H9 (cell line): ENCODE results near the gene EIF4E1B. TPM values are rescaled to one million over a fixed set of nuclear protein-coding genes. Genes with fewer than 3 reads are reported as not detected.

Experiments
- DNase-seq: peaks from one replicate; pipeline ENCODE4 v3.0.0-alpha.2; 2017
- H2AFZ ChIP-seq: one replicate; pipeline ENCODE4 v1.6.1; 2013; ENCODE audit warnings: mild to moderate bottlenecking, low read length, control low read depth, moderate library complexity
- H2AK5ac ChIP-seq: 2 replicates; pipeline ENCODE4 v1.6.1; 2013; ENCODE audit warnings: low read length, control low read depth, mixed read lengths; ENCODE audit not compliant: insufficient read length
- H2BK120ac ChIP-seq: one replicate; pipeline ENCODE4 v1.6.1; 2013; ENCODE audit warnings: low read depth, mild to moderate bottlenecking, low read length, control low read depth, inconsistent platforms; ENCODE audit not compliant: poor library complexity, severe bottlenecking
- H2BK12ac ChIP-seq: 2 replicates; pipeline ENCODE4 v1.6.1; 2013; ENCODE audit warnings: low read length, control low read depth, mixed read lengths, low read depth; ENCODE audit not compliant: insufficient read length
- H2BK15ac ChIP-seq: 2 replicates; pipeline ENCODE4 v1.6.1; 2013; ENCODE audit warnings: low read depth, low read length, control low read depth
- H2BK20ac ChIP-seq: one replicate; pipeline ENCODE4 v1.6.1; 2013; ENCODE audit warnings: low read depth, mild to moderate bottlenecking, low read length, control low read depth, inconsistent platforms; ENCODE audit not compliant: poor library complexity, severe bottlenecking
- H2BK5ac ChIP-seq: 2 replicates; pipeline ENCODE4 v1.6.1; 2013; ENCODE audit warnings: low read length, control low read depth, mixed read lengths; ENCODE audit not compliant: insufficient read length
- H3K14ac ChIP-seq: 2 replicates; pipeline ENCODE4 v1.6.1; 2013; ENCODE audit warnings: low read length, control low read depth; ENCODE audit not compliant: insufficient read depth
- H3K18ac ChIP-seq: 2 replicates; pipeline ENCODE4 v1.6.1; 2013; ENCODE audit warnings: low read depth, mild to moderate bottlenecking, mixed read lengths, low read length, control low read depth; ENCODE audit not compliant: insufficient read length
- H3K23ac ChIP-seq: 2 replicates; pipeline ENCODE4 v1.6.1; 2013; ENCODE audit warnings: low read length, control low read depth, mixed read lengths, low read depth; ENCODE audit not compliant: insufficient read length
- H3K23me2 ChIP-seq: 2 replicates; pipeline ENCODE4 v1.6.1; 2013; ENCODE audit warnings: low read depth, mild to moderate bottlenecking, mixed read lengths, low read length, control low read depth; ENCODE audit not compliant: insufficient read length, poor library complexity, severe bottlenecking
- H3K27ac ChIP-seq: 2 replicates; pipeline ENCODE4 v1.5.1; 2013; ENCODE audit warnings: low read length, control low read depth, mixed read lengths, low read depth; ENCODE audit not compliant: insufficient read length
- H3K27me3 ChIP-seq: 2 replicates; pipeline ENCODE4 v1.6.1; 2013; ENCODE audit warnings: low read length, control low read depth, inconsistent platforms; ENCODE audit not compliant: insufficient read depth
- H3K4ac ChIP-seq: 2 replicates; pipeline ENCODE4 v1.6.1; 2013; ENCODE audit warnings: low read depth, mild to moderate bottlenecking, control low read depth, inconsistent platforms, low read length, moderate library complexity
- H3K4me1 ChIP-seq: 2 replicates; pipeline ENCODE4 v1.6.1; 2013; ENCODE audit warnings: low read length, control low read depth, inconsistent platforms; ENCODE audit not compliant: insufficient read depth
- H3K4me2 ChIP-seq: 2 replicates; pipeline ENCODE4 v1.6.1; 2013; ENCODE audit warnings: low read length, control low read depth, mixed read lengths; ENCODE audit not compliant: insufficient read length, insufficient read depth
- H3K56ac ChIP-seq: 2 replicates; pipeline ENCODE4 v1.6.1; 2013; ENCODE audit warnings: low read depth, mild to moderate bottlenecking, mixed read lengths, low read length, control low read depth; ENCODE audit not compliant: insufficient read length
- H3K79me1 ChIP-seq: 2 replicates; pipeline ENCODE4 v1.6.1; 2013; ENCODE audit warnings: low read depth, mild to moderate bottlenecking, moderate library complexity, low read length, control low read depth, inconsistent platforms; ENCODE audit not compliant: insufficient read depth, poor library complexity, severe bottlenecking
- H3K79me2 ChIP-seq: 2 replicates; pipeline ENCODE4 v1.6.1; 2013; ENCODE audit warnings: low read length, control low read depth, inconsistent platforms; ENCODE audit not compliant: insufficient read depth
- H3K9ac ChIP-seq: 2 replicates; pipeline ENCODE4 v1.6.1; 2013; ENCODE audit warnings: low read length, control low read depth, mixed read lengths; ENCODE audit not compliant: insufficient read length; ENCODE audit errors: extremely low read depth
- H3K9me3 ChIP-seq: one replicate; pipeline ENCODE4 v1.6.1; 2013; ENCODE audit warnings: low read depth, low read length, inconsistent platforms; ENCODE audit not compliant: control insufficient read depth
- H3T11ph ChIP-seq: one replicate; pipeline ENCODE4 v1.6.1; 2013; ENCODE audit warnings: mild to moderate bottlenecking, low read length, control low read depth, inconsistent platforms
- H4K20me1 ChIP-seq: one replicate; pipeline ENCODE4 v1.6.1; 2013; ENCODE audit not compliant: control insufficient read depth, insufficient read length, insufficient read depth
- H4K5ac ChIP-seq: 2 replicates; pipeline ENCODE4 v1.6.1; 2013; ENCODE audit warnings: low read depth, mild to moderate bottlenecking, mixed read lengths, low read length, control low read depth; ENCODE audit not compliant: insufficient read length
- H4K8ac ChIP-seq: replicated peaks from 2 replicates; pipeline ENCODE4 v1.6.1; 2013; ENCODE audit warnings: low read length, control low read depth, mixed read lengths, low read depth; ENCODE audit not compliant: insufficient read length
- H4K91ac ChIP-seq: 2 replicates; pipeline ENCODE4 v1.6.1; 2013; ENCODE audit warnings: low read depth, mild to moderate bottlenecking, moderate library complexity, mixed read lengths, low read length, control low read depth; ENCODE audit not compliant: insufficient read length
- H3K27ac Mint-ChIP-seq, 3 experiments: 2 replicates in 2 of 3; 3 replicates in 1 of 3; pipeline ENCODE4 v1.8.0; 2020 to 2021; ENCODE audit warnings: mixed read lengths in 3 of 3, mild to moderate bottlenecking in 1 of 3, moderate library complexity in 1 of 3
- H3K27me3 Mint-ChIP-seq: 2 replicates; pipeline ENCODE4 v1.8.0; 2021; ENCODE audit warnings: low read depth, mild to moderate bottlenecking, moderate library complexity, mixed read lengths
- H3K36me3 Mint-ChIP-seq, 3 experiments: 2 replicates in 2 of 3; 3 replicates in 1 of 3; pipeline ENCODE4 v1.8.0; 2020 to 2021; ENCODE audit warnings: low read depth in 3 of 3, mixed read lengths in 3 of 3; ENCODE audit not compliant: insufficient read depth in 1 of 3
- H3K4me1 Mint-ChIP-seq, 2 experiments: 2 replicates each; pipeline ENCODE4 v1.8.0; 2020; ENCODE audit warnings: mixed read lengths in 2 of 2
- H3K4me3 Mint-ChIP-seq, 2 experiments: 2 replicates in 1 of 2; 3 replicates in 1 of 2; pipeline ENCODE4 v1.8.0; 2020 to 2021; ENCODE audit warnings: mild to moderate bottlenecking in 2 of 2, mixed read lengths in 2 of 2, moderate library complexity in 1 of 2
- H3K9me3 Mint-ChIP-seq, 2 experiments: 2 replicates in 1 of 2; 3 replicates in 1 of 2; pipeline ENCODE4 v1.8.0; 2020; ENCODE audit warnings: mild to moderate bottlenecking in 2 of 2, mixed read lengths in 2 of 2, moderate library complexity in 1 of 2
- WGBS: extraction: QIAGEN DNeasy Blood & Tissue Kit; methylation state at CpG from one replicate; pipeline ENCODE4 v1.1.7; 2013; ENCODE audit warnings: missing lambda C conversion rate, low lambda C conversion rate, mixed read lengths; ENCODE audit not compliant: insufficient read length; ENCODE audit errors: extremely low coverage; 5-methylcytosine and 5-hydroxymethylcytosine counted together
- total RNA-seq: library from RNA; stranded (reverse); gene quantifications from 2 replicates; pipeline ENCODE4 v1.2.1, GENCODE V29; 2021
- TF ChIP-seq, protein P1 (sequence below): fragments of 200-600 bp; sonication (generic); conservative IDR thresholded peaks from 3 replicates; pipeline ENCODE4 v1.8.0; 2021; ENCODE audit warnings: antibody characterized with exemption, mild to moderate bottlenecking

The EIF4E1B gene
- total RNA-seq, 1 experiment from 2014 or later = 1.3 TPM

DNA sequence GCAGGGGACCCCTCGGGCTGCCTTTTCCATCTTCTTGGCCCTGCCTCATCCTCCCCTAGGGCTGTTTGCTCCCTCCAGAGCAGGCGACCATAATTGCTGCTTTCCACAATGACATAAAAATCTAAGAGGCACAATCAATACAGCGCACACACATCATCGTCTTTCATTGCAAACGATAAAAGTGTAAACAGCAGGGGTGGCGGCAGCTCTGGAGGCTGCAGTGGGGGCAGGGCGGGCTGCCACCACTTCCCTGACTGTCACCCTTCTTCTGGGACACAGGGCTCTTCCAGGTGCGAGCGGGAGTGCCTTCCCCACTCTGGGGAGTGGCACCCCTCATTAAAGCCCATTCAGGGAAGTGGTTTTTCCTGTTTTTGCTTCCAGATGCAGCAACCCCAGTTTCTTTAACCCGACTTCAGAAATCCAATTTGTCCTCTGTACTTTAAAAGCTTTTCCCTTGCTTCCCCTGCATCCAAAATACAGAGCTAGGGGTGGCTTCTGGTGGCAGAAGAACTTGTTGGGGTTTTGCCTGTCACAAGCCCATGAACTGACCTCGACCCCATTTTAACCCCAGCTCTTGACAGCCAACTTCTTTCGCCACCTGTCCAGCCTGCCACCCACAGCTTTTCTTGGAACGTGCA is 62.5 kb downstream of the EIF4E1B start:
- H3K4me1 Mint-ChIP-seq = peaks cover 60 to 67% of the 10 kb centered on the region in 2 experiments
- H3K9me3 Mint-ChIP-seq = no peaks in the 10 kb centered on the region; a peak in 1 of 5 replicates
- no peak overlapping the region for H4K5ac ChIP-seq
- no peak overlapping the region for H2AFZ ChIP-seq
- no peaks in the 10 kb centered on the region for H3K27me3 ChIP-seq
- H2BK12ac ChIP-seq = no peak overlapping the region
- no peak overlapping the region for H4K91ac ChIP-seq
- TF ChIP-seq, protein P1, sequence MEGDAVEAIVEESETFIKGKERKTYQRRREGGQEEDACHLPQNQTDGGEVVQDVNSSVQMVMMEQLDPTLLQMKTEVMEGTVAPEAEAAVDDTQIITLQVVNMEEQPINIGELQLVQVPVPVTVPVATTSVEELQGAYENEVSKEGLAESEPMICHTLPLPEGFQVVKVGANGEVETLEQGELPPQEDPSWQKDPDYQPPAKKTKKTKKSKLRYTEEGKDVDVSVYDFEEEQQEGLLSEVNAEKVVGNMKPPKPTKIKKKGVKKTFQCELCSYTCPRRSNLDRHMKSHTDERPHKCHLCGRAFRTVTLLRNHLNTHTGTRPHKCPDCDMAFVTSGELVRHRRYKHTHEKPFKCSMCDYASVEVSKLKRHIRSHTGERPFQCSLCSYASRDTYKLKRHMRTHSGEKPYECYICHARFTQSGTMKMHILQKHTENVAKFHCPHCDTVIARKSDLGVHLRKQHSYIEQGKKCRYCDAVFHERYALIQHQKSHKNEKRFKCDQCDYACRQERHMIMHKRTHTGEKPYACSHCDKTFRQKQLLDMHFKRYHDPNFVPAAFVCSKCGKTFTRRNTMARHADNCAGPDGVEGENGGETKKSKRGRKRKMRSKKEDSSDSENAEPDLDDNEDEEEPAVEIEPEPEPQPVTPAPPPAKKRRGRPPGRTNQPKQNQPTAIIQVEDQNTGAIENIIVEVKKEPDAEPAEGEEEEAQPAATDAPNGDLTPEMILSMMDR = no peak
- no peaks in the 10 kb centered on the region for H3K9me3 ChIP-seq
- H3K14ac ChIP-seq = no peak overlapping the region
- no peak for DNase-seq
- H3T11ph ChIP-seq = no peak overlapping the region
- no peak overlapping the region for H2BK120ac ChIP-seq
- no peak overlapping the region for H3K23ac ChIP-seq
- no peak overlapping the region for H3K18ac ChIP-seq
- peaks cover 8% of the 10 kb centered on the region; the same call in 1 of the 2 replicates for H3K4me1 ChIP-seq
- no peak overlapping the region for H3K27ac Mint-ChIP-seq
- no peaks in the 10 kb centered on the region for H4K20me1 ChIP-seq
- H3K79me1 ChIP-seq = no peaks in the 10 kb centered on the region
- no peak overlapping the region for H2BK20ac ChIP-seq
- no peaks in the 10 kb centered on the region for H3K23me2 ChIP-seq
- no peak overlapping the region for H2AK5ac ChIP-seq
- WGBS = no CpG with 5 or more reads among the region's 13 CpGs
- H3K4me3 Mint-ChIP-seq = peak overlapping the region in 1 of 2 experiments; percentile 28; a peak in 2 of 5 replicates
- H4K8ac ChIP-seq = no peak overlapping the region
- no peak overlapping the region for H3K4me2 ChIP-seq
- no peak overlapping the region for H2BK15ac ChIP-seq
- no peak overlapping the region for H3K9ac ChIP-seq
- no peaks in the 10 kb centered on the region for H3K79me2 ChIP-seq
- no peaks in the 10 kb centered on the region for H3K36me3 Mint-ChIP-seq
- H3K56ac ChIP-seq = no peak overlapping the region
- H2BK5ac ChIP-seq = no peak overlapping the region
- H3K27me3 Mint-ChIP-seq = peaks cover 15% of the 10 kb centered on the region
- no peak overlapping the region for H3K27ac ChIP-seq
- H3K4ac ChIP-seq = no peak overlapping the region
